ENCODE results near the gene TMEM9. TPM values are rescaled to one million over a fixed set of nuclear protein-coding genes. Genes with fewer than 3 reads are reported as not detected.

Gene TMEM9
- total and polyA plus RNA-seq, 2 of the 8 experiments (the other 6 are each of a cell fraction or from before 2014, with no cell fraction given) = 79.9 to 181 TPM

DNA sequence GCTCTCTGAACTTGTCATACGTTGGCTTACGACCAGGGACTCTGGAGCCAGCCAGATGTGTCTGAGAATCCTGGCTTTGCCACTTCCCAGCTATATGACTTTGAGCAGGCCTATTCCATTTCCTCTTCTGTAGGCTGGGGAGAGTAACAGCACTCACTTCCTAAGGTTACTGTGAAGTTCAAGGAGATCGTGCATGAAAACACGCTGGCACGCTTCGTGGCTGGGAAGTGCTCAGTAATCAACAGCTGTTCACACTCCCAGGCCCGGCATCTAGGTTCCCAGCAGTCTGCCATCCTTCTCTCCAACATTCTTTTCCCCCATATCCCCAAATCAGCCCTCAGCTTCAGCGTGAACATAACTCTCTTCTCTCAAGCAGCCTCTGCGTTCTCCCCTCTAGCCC, 29.3 kb downstream of the TMEM9 start:
- H3K56ac ChIP-seq (replicated peaks; ENCODE audit: insufficient read length, low read depth, low read length) = no peak overlapping the region
- no peak overlapping the region for H3K18ac ChIP-seq (ENCODE audit: extremely low read depth, low read length)
- H4K20me1 ChIP-seq (replicated peaks in 1 of 2; ENCODE audit: control insufficient read depth in 1 of 2, insufficient read depth in 2 of 2, low read length in 2 of 2) = no peaks in the 10 kb centered on the region
- H4K91ac ChIP-seq (replicated peaks; ENCODE audit: insufficient read length, low read length) = no peak overlapping the region
- DNase-seq (ENCODE audit: low read depth in 1 of 2, low spot score in 2 of 2) (no peak), FAIRE-seq (no peak)
- H3K79me2 ChIP-seq (ENCODE audit: control insufficient read depth in 1 of 2, insufficient read depth in 2 of 2, low read length in 2 of 2) = no peaks in the 10 kb centered on the region
- H4K8ac ChIP-seq (ENCODE audit: extremely low read depth, insufficient read depth, low read length) = no peak overlapping the region
- no peak overlapping the region for H2AFZ ChIP-seq (ENCODE audit: low read length)
- H3K27me3 ChIP-seq (replicated peaks in 1 of 4; ENCODE audit: control insufficient read depth in 3 of 4, extremely low read depth in 1 of 4, insufficient read depth in 3 of 4, low read length in 3 of 4) = no peaks in the 10 kb centered on the region; a peak in 1 of 7 replicates
- ChIA-PET POLR2A (ENCODE audit: partially characterized antibody) (no interaction called here), CTCF (ENCODE audit: partially characterized antibody) (interaction anchor here (0.5 to 16.3 kb wide), 10 partner anchors 9 to 146 kb away, joined by 3 to 343 read pairs (median 4); no protein-coding TSS in a partner anchor)
- H2BK15ac ChIP-seq (ENCODE audit: low read length) = no peak overlapping the region
- H3K14ac ChIP-seq (ENCODE audit: insufficient read length) = no peak overlapping the region
- peaks cover 3 to 11% (median 9%) of the 10 kb centered on the region in 4 experiments for H3K4me1 ChIP-seq (replicated peaks in 1 of 4; ENCODE audit: control insufficient read depth in 3 of 4, insufficient read depth in 4 of 4, low read length in 3 of 4)
- H3K4ac ChIP-seq (replicated peaks; ENCODE audit: insufficient read length, low read depth, low read length) = no peak overlapping the region
- no peak overlapping the region for H2BK5ac ChIP-seq (ENCODE audit: low read depth, low read length)
- H2BK12ac ChIP-seq (ENCODE audit: low read depth, low read length) = no peak overlapping the region
- no peak overlapping the region for H2BK20ac ChIP-seq (ENCODE audit: low read length)
- WGBS, 2 experiments (ENCODE audit: extremely low coverage in 1 of 2, insufficient coverage in 1 of 2, insufficient read length in 1 of 2, insufficient replicate concordance in 2 of 2, low coverage in 1 of 2, low lambda C conversion rate in 2 of 2, missing lambda C conversion rate in 1 of 2) = 88% methylated on average over 9 of the region's 9 CpGs; no CpG with 5 or more reads in 1 of the 2 experiments
- no peaks in the 10 kb centered on the region for H3K79me1 ChIP-seq (ENCODE audit: low read depth, low read length)
- H2AK5ac ChIP-seq (ENCODE audit: low read depth, low read length) = no peak overlapping the region
- no peak overlapping the region for H2BK120ac ChIP-seq (replicated peaks; ENCODE audit: low read depth, low read length)
- no peaks in the 10 kb centered on the region for H3K23me2 ChIP-seq (ENCODE audit: low read depth, low read length)
- H3K36me3 ChIP-seq (ENCODE audit: control insufficient read depth in 2 of 4, insufficient read depth in 4 of 4, low read length in 3 of 4) = no peaks in the 10 kb centered on the region
- no peak overlapping the region for H4K5ac ChIP-seq (ENCODE audit: insufficient read length, low read depth, low read length)
- no peak overlapping the region for H3K4me2 ChIP-seq (ENCODE audit: insufficient read depth in 1 of 2, low read depth in 2 of 2, low read length in 2 of 2)
- no peak overlapping the region for H3K23ac ChIP-seq (ENCODE audit: insufficient read length)
- no peak overlapping the region for H3K4me3 ChIP-seq (ENCODE audit: extremely low read depth in 1 of 4, insufficient read depth in 2 of 4, low read depth in 3 of 4, low read length in 4 of 4)
- no peak overlapping the region for H3K27ac ChIP-seq (ENCODE audit: low read depth, low read length)
- H3K9ac ChIP-seq (replicated peaks in 1 of 4; ENCODE audit: extremely low read depth in 1 of 4, low read depth in 3 of 4, low read length in 3 of 4) = no peak overlapping the region
- H3K9me3 ChIP-seq (ENCODE audit: insufficient read depth in 2 of 2, low read depth in 1 of 2, low read length in 1 of 2) = no peaks in the 10 kb centered on the region
- TF ChIP-seq BACH1 (IDR thresholded peaks at IDR 0.05; ENCODE audit: low read length) = no peak
- no peak for TF ChIP-seq SRF (IDR thresholded peaks at IDR 0.05; ENCODE audit: low read depth, low read length)
- TF ChIP-seq RBBP5 (IDR thresholded peaks at IDR 0.05; ENCODE audit: borderline replicate concordance, low read depth, low read length) = no peak
- TF ChIP-seq SIN3A (conservative IDR thresholded peaks at IDR 0.05 in 1 of 2, IDR thresholded peaks at IDR 0.05 in 1 of 2; ENCODE audit: low read depth in 1 of 2, low read length in 2 of 2) = no peak
- TF ChIP-seq ZNF274 (IDR thresholded peaks at IDR 0.05; ENCODE audit: borderline replicate concordance, extremely low read depth, low read length) = no peak
- TF ChIP-seq TCF12 (IDR thresholded peaks at IDR 0.05; ENCODE audit: low read depth, low read length) = no peak
- TF ChIP-seq CTCF (IDR thresholded peaks at IDR 0.05; ENCODE audit: control extremely low read depth in 1 of 3, insufficient read depth in 1 of 3, low read depth in 1 of 3, low read length in 3 of 3) = no peak
- no peak for TF ChIP-seq POLR2A (IDR thresholded peaks at IDR 0.05; ENCODE audit: control extremely low read depth in 1 of 2, low read depth in 2 of 2, low read length in 2 of 2)
- TF ChIP-seq BRCA1 (IDR thresholded peaks at IDR 0.05; ENCODE audit: low read depth, low read length) = no peak
- no peak for TF ChIP-seq USF2 (IDR thresholded peaks at IDR 0.05; ENCODE audit: low read length)
- no peak for TF ChIP-seq NRF1 (IDR thresholded peaks at IDR 0.05; ENCODE audit: low read depth, low read length)
